Fibroblast of peridontal ligament (primary cell): ENCODE data around the gene RAB31.

ENCODE experiments used
- DNase-seq: peaks from one replicate; pipeline ENCODE4 v3.0.0-alpha.2; 2010; ENCODE audit errors: extremely low read depth

Gene RAB31

GRCh38 chr18:9818423-9818734 lies 110.3 kb downstream of the RAB31 start:
- no peak for DNase-seq

GRCh38 chr18:9820127-9820526 lies 112.0 kb downstream of the RAB31 start:
- DNase-seq = no peak

- no peak for DNase-seq
Observed at GRCh38 chr18:9820719-9821118, 112.6 kb downstream of the RAB31 start.

- DNase-seq = no peak
Observed at GRCh38 chr18:9822587-9823185, 114.6 kb downstream of the RAB31 start.

- peak; percentile 91 for DNase-seq
Observed at GRCh38 chr18:9823805-9824473, 115.8 kb downstream of the RAB31 start.

- peak; percentile 93 for DNase-seq
Observed at GRCh38 chr18:9824474-9824832, 116.4 kb downstream of the RAB31 start.

GRCh38 chr18:9824952-9825371 lies 116.9 kb downstream of the RAB31 start:
- DNase-seq = no peak

- peak; percentile 95 for DNase-seq
Observed at GRCh38 chr18:9825571-9826073, 117.5 kb downstream of the RAB31 start.

GRCh38 chr18:9826685-9827084 lies 118.6 kb downstream of the RAB31 start:
- DNase-seq = no peak

- DNase-seq = no peak
Observed at GRCh38 chr18:9827211-9827792, 119.2 kb downstream of the RAB31 start.

- peak; percentile 99 for DNase-seq
Observed at GRCh38 chr18:9827793-9828505, 119.8 kb downstream of the RAB31 start.

- no peak for DNase-seq
Observed at GRCh38 chr18:9828506-9829396, 120.7 kb downstream of the RAB31 start.

GRCh38 chr18:9829397-9829712 lies 121.3 kb downstream of the RAB31 start:
- no peak for DNase-seq

GRCh38 chr18:9831036-9831722 lies 123.1 kb downstream of the RAB31 start:
- DNase-seq = no peak

GRCh38 chr18:9831723-9832199 lies 123.7 kb downstream of the RAB31 start:
- no peak for DNase-seq

- no peak for DNase-seq
Observed at GRCh38 chr18:9832871-9833270, 124.8 kb downstream of the RAB31 start.

GRCh38 chr18:9834551-9834950 lies 126.5 kb downstream of the RAB31 start:
- DNase-seq = no peak

- DNase-seq = no peak
Observed at GRCh38 chr18:9835113-9835755, 127.1 kb downstream of the RAB31 start.

GRCh38 chr18:9835825-9836224 lies 127.7 kb downstream of the RAB31 start:
- no peak for DNase-seq

GRCh38 chr18:9838144-9838877 lies 130.2 kb downstream of the RAB31 start:
- peak; percentile 42 for DNase-seq
